Brain microvascular endothelial cell (primary cell): Measurements from ENCODE around the gene ZFYVE28.

Experiments used
- DNase-seq: peaks from one replicate; pipeline ENCODE4 v3.0.0-alpha.2; 2020
- H3K27ac ChIP-seq: fragments of 250-450 bp; sonication (Bioruptor Pico); 2 replicates; pipeline ENCODE4 v1.5.1; 2020; ENCODE audit warnings: mild to moderate bottlenecking, moderate library complexity
- H3K27me3 ChIP-seq: fragments of 250-450 bp; sonication (Bioruptor Pico); replicated peaks from 2 replicates; pipeline ENCODE4 v1.5.1; 2020; ENCODE audit warnings: mild to moderate bottlenecking
- H3K36me3 ChIP-seq: fragments of 250-450 bp; sonication (Bioruptor Pico); replicated peaks from 2 replicates; pipeline ENCODE4 v1.5.1; 2020; ENCODE audit warnings: mild to moderate bottlenecking
- H3K4me3 ChIP-seq: 2 replicates; pipeline ENCODE4 v1.5.1; 2011; ENCODE audit warnings: low read depth, mild to moderate bottlenecking, control low read depth, low read length, moderate library complexity
- in situ Hi-C: cut with HindIII; loops from 2 replicates; pipeline ENCODE4 v1.10.0; 2017; ENCODE audit warnings: low sequenced_read_pairs, low pct_ligation_motif_present
- TF ChIP-seq, protein P1 (sequence below): IDR thresholded peaks from 2 replicates; pipeline ENCODE4 v1.5.1; 2011; ENCODE audit warnings: low read depth, mild to moderate bottlenecking, moderate library complexity, low read length, control low read depth, inconsistent platforms; ENCODE audit errors: missing control alignments

ZFYVE28 gene

GRCh38 chr4:2402941-2403340, 15.5 kb downstream of the ZFYVE28 start:
- Histone ChIP-seq H3K4me3 (no peak overlapping the region), H3K27ac (no peak overlapping the region), H3K36me3 (no peaks in the 10 kb centered on the region), H3K27me3 (peaks cover 18% of the 10 kb centered on the region)
- in situ Hi-C loops: no loop called here
- TF ChIP-seq, protein P1, sequence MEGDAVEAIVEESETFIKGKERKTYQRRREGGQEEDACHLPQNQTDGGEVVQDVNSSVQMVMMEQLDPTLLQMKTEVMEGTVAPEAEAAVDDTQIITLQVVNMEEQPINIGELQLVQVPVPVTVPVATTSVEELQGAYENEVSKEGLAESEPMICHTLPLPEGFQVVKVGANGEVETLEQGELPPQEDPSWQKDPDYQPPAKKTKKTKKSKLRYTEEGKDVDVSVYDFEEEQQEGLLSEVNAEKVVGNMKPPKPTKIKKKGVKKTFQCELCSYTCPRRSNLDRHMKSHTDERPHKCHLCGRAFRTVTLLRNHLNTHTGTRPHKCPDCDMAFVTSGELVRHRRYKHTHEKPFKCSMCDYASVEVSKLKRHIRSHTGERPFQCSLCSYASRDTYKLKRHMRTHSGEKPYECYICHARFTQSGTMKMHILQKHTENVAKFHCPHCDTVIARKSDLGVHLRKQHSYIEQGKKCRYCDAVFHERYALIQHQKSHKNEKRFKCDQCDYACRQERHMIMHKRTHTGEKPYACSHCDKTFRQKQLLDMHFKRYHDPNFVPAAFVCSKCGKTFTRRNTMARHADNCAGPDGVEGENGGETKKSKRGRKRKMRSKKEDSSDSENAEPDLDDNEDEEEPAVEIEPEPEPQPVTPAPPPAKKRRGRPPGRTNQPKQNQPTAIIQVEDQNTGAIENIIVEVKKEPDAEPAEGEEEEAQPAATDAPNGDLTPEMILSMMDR: no peak
- DNase-seq: no peak

DNA sequence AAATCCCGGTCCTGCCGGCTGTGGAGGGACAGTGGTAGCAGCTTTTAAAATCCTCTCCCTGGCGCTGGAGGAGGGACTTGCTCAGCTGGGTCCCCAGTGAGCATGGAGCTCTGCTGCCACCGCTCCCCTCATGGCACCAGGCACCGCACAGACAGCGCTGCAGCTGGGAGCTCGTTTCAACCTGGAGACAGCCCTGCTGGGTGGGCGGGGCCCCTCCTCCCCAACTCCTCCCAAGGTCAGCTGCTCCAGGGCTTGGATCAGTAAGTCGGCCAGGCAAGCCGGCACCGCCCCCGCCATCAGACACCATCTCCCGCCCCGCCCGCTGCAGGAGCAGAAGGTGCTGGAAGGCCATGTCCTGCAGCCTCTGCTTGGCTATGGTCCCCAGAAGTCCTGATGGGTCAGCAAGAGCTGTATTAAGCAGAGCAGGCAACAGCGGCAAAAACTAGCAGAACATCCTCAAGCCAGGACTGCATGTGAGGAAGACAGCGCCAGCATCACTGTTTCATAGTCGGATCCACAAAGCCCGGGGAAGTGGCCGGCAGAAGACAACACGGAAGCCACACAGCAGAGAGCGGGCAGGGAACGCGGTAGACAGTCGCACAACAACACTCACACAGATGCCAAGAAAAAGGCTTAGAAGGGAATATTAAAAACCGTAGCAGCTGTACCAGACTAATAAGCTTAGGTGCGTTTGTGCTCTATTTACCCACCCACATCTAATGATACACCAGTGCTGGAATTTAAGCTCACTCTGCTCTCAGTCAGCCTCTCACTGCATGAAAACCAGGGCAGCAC, 16.2 kb downstream of the ZFYVE28 start:
- Histone ChIP-seq H3K27ac (no peak overlapping the region), H3K27me3 (peaks cover 18% of the 10 kb centered on the region), H3K36me3 (no peaks in the 10 kb centered on the region), H3K4me3 (peak overlapping the region; percentile 37)
- DNase-seq: no peak
- in situ Hi-C loops: no loop called here
- TF ChIP-seq, protein P1: no peak

GRCh38 chr4:2401610-2401983, 16.8 kb downstream of the ZFYVE28 start:
- Histone ChIP-seq H3K4me3 (peak overlapping the region; percentile 37), H3K27ac (no peak overlapping the region), H3K36me3 (no peaks in the 10 kb centered on the region), H3K27me3 (peaks cover 18% of the 10 kb centered on the region)
- in situ Hi-C loops: no loop called here
- no peak for DNase-seq
- TF ChIP-seq, protein P1: no peak

DNA sequence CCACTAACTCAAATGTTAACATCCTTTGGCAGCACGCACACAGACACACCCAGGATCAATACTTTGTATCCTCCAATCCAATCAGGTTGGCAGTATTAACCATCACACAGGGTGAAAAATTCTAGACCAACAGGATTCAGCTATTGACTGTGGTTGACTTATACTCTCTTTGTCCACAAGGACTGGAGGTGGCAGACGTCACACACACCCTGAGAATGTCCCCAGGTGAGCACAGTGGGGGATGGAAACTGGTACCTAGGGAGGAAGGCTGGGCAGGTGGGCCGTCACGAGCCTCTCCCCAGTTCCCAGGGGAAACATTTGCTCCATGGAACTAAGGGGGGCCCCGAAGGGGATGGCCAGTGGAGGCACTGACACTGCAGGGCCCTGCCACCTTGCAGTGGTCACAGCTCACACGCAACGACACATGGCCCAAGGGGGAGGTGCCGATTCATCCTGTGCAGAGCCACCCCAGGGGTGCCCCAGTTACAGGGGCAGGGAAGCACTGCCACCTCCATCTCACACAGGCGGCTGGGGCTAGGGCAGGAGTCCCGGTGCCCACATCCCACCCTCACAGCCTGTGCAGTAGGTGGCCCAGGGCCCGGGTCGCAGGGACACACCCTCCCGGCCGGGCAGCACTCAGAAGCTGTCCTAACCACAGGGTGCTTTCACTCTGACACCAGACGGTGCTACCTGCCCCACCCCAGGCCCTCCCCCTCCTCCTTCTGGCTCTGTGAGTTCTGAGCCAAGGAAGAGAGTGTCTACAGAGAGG, 17.4 kb downstream of the ZFYVE28 start:
- TF ChIP-seq, protein P1: no peak
- Histone ChIP-seq H3K36me3 (no peaks in the 10 kb centered on the region), H3K27me3 (peaks cover 18% of the 10 kb centered on the region), H3K4me3 (no peak overlapping the region), H3K27ac (no peak overlapping the region)
- in situ Hi-C loops: no loop called here
- no peak for DNase-seq

- H3K27ac ChIP-seq: no peak overlapping the region
- no peak overlapping the region for H3K4me3 ChIP-seq
- DNase-seq: no peak
- no peaks in the 10 kb centered on the region for H3K36me3 ChIP-seq
- in situ Hi-C loops: no loop called here
- TF ChIP-seq, protein P1: no peak
- peaks cover 18% of the 10 kb centered on the region for H3K27me3 ChIP-seq
Measured at GRCh38 chr4:2399631-2400190, 18.7 kb downstream of the ZFYVE28 start.
